Kasumi-1 (cell line): ENCODE data around the gene MRTFB.
"Not testable (repeated sequence)": the region's sequence is repeated elsewhere in the genome, so short reads cannot be mapped to it uniquely, and the experiment has no call there.

ENCODE experiments used
- DNase-seq, 2 experiments: peaks; one replicate each; lab custom pipeline; 2025; lab: John Stamatoyannopoulos, UW

Gene MRTFB

GRCh38 chr16:14070877-14071575 is at the start of gene MRTFB:
TSS of gene MRTFB (plus strand) at chr16:14071319. CDS start at chr16:14140607, 69,288 bp downstream.
- peak; percentile 21 to 26 for DNase-seq

GRCh38 chr16:14023526-14023925 is 47.6 kb upstream of the MRTFB start:
- DNase-seq = not testable (repeated sequence)

GRCh38 chr16:14024283-14024682 is 46.8 kb upstream of the MRTFB start:
- DNase-seq = no peak

GRCh38 chr16:14026572-14027285 is 44.4 kb upstream of the MRTFB start:
- no peak for DNase-seq

GRCh38 chr16:14028202-14028601 is 42.9 kb upstream of the MRTFB start:
- no peak for DNase-seq

GRCh38 chr16:14029658-14030057 is 41.5 kb upstream of the MRTFB start:
- DNase-seq = no peak

GRCh38 chr16:14035092-14035491 is 36.0 kb upstream of the MRTFB start:
- DNase-seq = no peak

GRCh38 chr16:14036889-14037288 is 34.2 kb upstream of the MRTFB start:
- no peak for DNase-seq

- DNase-seq = no peak
These were observed 33.2 kb upstream of the MRTFB start for GRCh38 chr16:14037960-14038359.

GRCh38 chr16:14041164-14041563 is 30.0 kb upstream of the MRTFB start:
- DNase-seq = no peak

- no peak for DNase-seq
These were observed 28.4 kb upstream of the MRTFB start for GRCh38 chr16:14042706-14043105.

GRCh38 chr16:14043278-14043677 is 27.8 kb upstream of the MRTFB start:
- DNase-seq = no peak

GRCh38 chr16:14043793-14044192 is 27.3 kb upstream of the MRTFB start:
- DNase-seq = no peak

GRCh38 chr16:14047121-14047859 is 23.8 kb upstream of the MRTFB start:
- not testable (repeated sequence) for DNase-seq

- DNase-seq = no peak
These were observed 20.7 kb upstream of the MRTFB start for GRCh38 chr16:14050291-14051027.

- no peak for DNase-seq
These were observed 19.9 kb upstream of the MRTFB start for GRCh38 chr16:14051103-14051729.

- no peak for DNase-seq
These were observed 14.1 kb upstream of the MRTFB start for GRCh38 chr16:14056970-14057369.

- no peak for DNase-seq
These were observed 13.2 kb upstream of the MRTFB start for GRCh38 chr16:14057878-14058382.

GRCh38 chr16:14061732-14062259 is 9.3 kb upstream of the MRTFB start:
- DNase-seq = no peak

- no peak for DNase-seq
These were observed 8.9 kb upstream of the MRTFB start for GRCh38 chr16:14062261-14062660.
